Loucy (cell line): ENCODE results near the gene ZNF227.

Experiments
- H2AFZ ChIP-seq: fragments of 200-600 bp; sonication (generic); 2 replicates; pipeline ENCODE4 v1.6.0; 2016; ENCODE audit warnings: antibody characterized with exemption, mild to moderate bottlenecking, low read length, moderate library complexity
- H3F3A ChIP-seq: fragments of 200-600 bp; 2 replicates; pipeline ENCODE4 v1.6.0; 2016; ENCODE audit warnings: antibody characterized with exemption, low read depth, mild to moderate bottlenecking
- H3K27me3 ChIP-seq: fragments of 200-600 bp; sonication (generic); 2 replicates; pipeline ENCODE4 v1.6.1; 2014; ENCODE audit warnings: low read length, mild to moderate bottlenecking; ENCODE audit not compliant: insufficient read depth, poor library complexity, severe bottlenecking
- H3K36me3 ChIP-seq: fragments of 200-600 bp; sonication (generic); 2 replicates; pipeline ENCODE4 v1.6.1; 2016; ENCODE audit warnings: low read length; ENCODE audit not compliant: insufficient read depth
- H3K4me1 ChIP-seq: fragments of 200-600 bp; sonication (generic); 2 replicates; pipeline ENCODE4 v1.5.1; 2014; ENCODE audit warnings: low read length, mild to moderate bottlenecking; ENCODE audit not compliant: insufficient read depth, poor library complexity, severe bottlenecking
- H3K4me2 ChIP-seq: fragments of 200-600 bp; sonication (generic); 2 replicates; pipeline ENCODE4 v1.6.0; 2014; ENCODE audit warnings: antibody characterized with exemption, low read length, low read depth, mild to moderate bottlenecking; ENCODE audit not compliant: poor library complexity, severe bottlenecking
- H3K4me3 ChIP-seq: fragments of 200-600 bp; sonication (generic); 2 replicates; pipeline ENCODE4 v1.5.1; 2014; ENCODE audit warnings: low read length, mild to moderate bottlenecking, mixed read lengths; ENCODE audit not compliant: poor library complexity, severe bottlenecking
- H3K79me2 ChIP-seq: fragments of 200-600 bp; sonication (generic); 2 replicates; pipeline ENCODE4 v1.6.1; 2014; ENCODE audit warnings: low read length; ENCODE audit not compliant: insufficient read depth
- H3K9ac ChIP-seq: fragments of 200-600 bp; sonication (generic); 2 replicates; pipeline ENCODE4 v1.6.0; 2014; ENCODE audit warnings: mild to moderate bottlenecking, low read depth, low read length, moderate library complexity; ENCODE audit not compliant: poor library complexity, severe bottlenecking
- H3K9me2 ChIP-seq: fragments of 200-600 bp; sonication (generic); replicated peaks from 2 replicates; pipeline ENCODE4 v1.6.1; 2016; ENCODE audit warnings: low read depth, low read length, mixed read lengths
- H3K9me3 ChIP-seq: fragments of 200-600 bp; sonication (generic); 2 replicates; pipeline ENCODE4 v1.6.1; 2014; ENCODE audit warnings: mild to moderate bottlenecking, antibody characterized with exemption, low read length, low read depth; ENCODE audit not compliant: insufficient read depth
- H4K20me1 ChIP-seq: fragments of 200-600 bp; sonication (generic); 2 replicates; pipeline ENCODE4 v1.6.0; 2014; ENCODE audit warnings: antibody characterized with exemption, low read length, mild to moderate bottlenecking; ENCODE audit not compliant: insufficient read depth, poor library complexity, severe bottlenecking
- CTCF ChIP-seq: fragments of 200-600 bp; sonication (generic); conservative IDR thresholded peaks from 2 replicates; pipeline ENCODE4 v1.5.1; 2014; ENCODE audit warnings: mild to moderate bottlenecking, antibody characterized with exemption, low read length
- EZH2phosphoT487 ChIP-seq: fragments of 200-600 bp; IDR thresholded peaks from 2 replicates; pipeline ENCODE4 v1.6.1; 2018; ENCODE audit warnings: antibody characterized with exemption, mild to moderate bottlenecking, moderate library complexity, borderline replicate concordance

The ZNF227 gene

DNA sequence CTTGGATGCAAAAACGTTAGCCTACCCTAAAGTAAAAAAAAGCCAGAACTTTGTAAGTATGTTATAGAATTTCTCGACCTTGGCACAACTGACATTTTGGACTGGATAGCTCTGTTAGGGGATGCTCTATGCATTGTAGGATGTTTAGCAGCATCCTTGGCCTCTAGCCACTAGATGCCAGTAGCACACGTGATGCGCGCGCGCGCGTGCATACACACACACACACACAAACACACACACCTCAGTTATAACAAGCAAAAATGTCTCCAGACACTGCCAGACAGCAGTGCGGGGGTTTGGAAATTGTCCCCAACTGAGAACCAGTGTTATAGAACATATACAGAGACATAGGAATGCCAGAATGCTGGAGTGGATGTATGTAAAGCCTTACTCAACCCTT lies 30.2 kb upstream of the ZNF227 start:
- no peaks in the 10 kb centered on the region for H3K79me2 ChIP-seq
- no peaks in the 10 kb centered on the region for H3F3A ChIP-seq
- H3K4me2 ChIP-seq: no peak overlapping the region
- no peak overlapping the region for H2AFZ ChIP-seq
- H3K4me3 ChIP-seq: no peak overlapping the region
- no peaks in the 10 kb centered on the region for H4K20me1 ChIP-seq
- no peak overlapping the region for H3K9ac ChIP-seq
- H3K27me3 ChIP-seq: peaks cover 16% of the 10 kb centered on the region
- H3K36me3 ChIP-seq: 0 out of 2 replicates have a peak, but pooled peaks cover 5% of the 10 kb centered on the region
- no peaks in the 10 kb centered on the region; the same call in 1 of the 2 replicates for H3K9me3 ChIP-seq
- no peaks in the 10 kb centered on the region for H3K4me1 ChIP-seq
- TF ChIP-seq CTCF (no peak), EZH2phosphoT487 (no peak)
- H3K9me2 ChIP-seq: no peaks in the 10 kb centered on the region

DNA sequence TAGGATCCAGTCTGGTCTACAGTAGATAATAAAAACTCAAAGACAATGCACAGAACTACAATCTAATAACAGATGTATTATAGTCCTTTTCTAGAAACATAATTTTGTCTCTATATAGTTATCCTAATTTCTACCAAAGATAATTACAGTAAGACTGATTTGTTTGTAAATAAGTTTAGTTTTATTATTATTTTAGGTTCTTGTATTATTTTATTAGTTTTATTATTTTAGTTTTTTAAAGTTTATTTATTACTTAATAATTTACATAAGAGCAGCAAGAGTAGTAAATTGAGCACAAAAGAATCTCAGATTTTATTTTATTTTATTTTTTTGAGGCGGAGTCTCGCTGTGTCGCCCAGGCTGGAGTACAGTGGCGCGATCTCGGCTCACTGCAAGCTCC lies 22.3 kb upstream of the ZNF227 start:
- H3F3A ChIP-seq: no peaks in the 10 kb centered on the region
- H2AFZ ChIP-seq: no peak overlapping the region
- H3K4me1 ChIP-seq: no peaks in the 10 kb centered on the region
- TF ChIP-seq CTCF: no peak
- TF ChIP-seq EZH2phosphoT487: no peak
- H3K9me3 ChIP-seq: no peaks in the 10 kb centered on the region
- no peak overlapping the region for H3K4me2 ChIP-seq
- H3K27me3 ChIP-seq: peaks cover 46% of the 10 kb centered on the region
- H3K9ac ChIP-seq: no peak overlapping the region
- no peak overlapping the region for H3K4me3 ChIP-seq
- H3K9me2 ChIP-seq: no peaks in the 10 kb centered on the region
- no peaks in the 10 kb centered on the region for H4K20me1 ChIP-seq
- no peaks in the 10 kb centered on the region for H3K79me2 ChIP-seq
- H3K36me3 ChIP-seq: no peaks in the 10 kb centered on the region

GRCh38 chr19:44192127-44192526 lies 20.2 kb upstream of the ZNF227 start:
- Histone ChIP-seq H3K4me1 (no peaks in the 10 kb centered on the region), H3K36me3 (no peaks in the 10 kb centered on the region), H3K4me3 (no peak overlapping the region), H3F3A (no peaks in the 10 kb centered on the region), H4K20me1 (no peaks in the 10 kb centered on the region), H3K9ac (no peak overlapping the region), H3K9me3 (no peaks in the 10 kb centered on the region), H3K79me2 (no peaks in the 10 kb centered on the region), H3K4me2 (no peak overlapping the region), H2AFZ (no peak overlapping the region), H3K9me2 (no peaks in the 10 kb centered on the region), H3K27me3 (peaks cover 49% of the 10 kb centered on the region)
- TF ChIP-seq EZH2phosphoT487 (no peak), CTCF (no peak)
